A673 (cell line): ENCODE results near the gene VTI1A. TPM values are rescaled to one million over a fixed set of nuclear protein-coding genes. Genes with fewer than 3 reads are reported as not detected.

Experiments used
- BruUV-seq: library from RNA; stranded (reverse); fragments of 400-500 nt; replicated peaks from 2 replicates; lab custom pipeline; 2021; lab: Mats Ljungman, UMichigan
- CTCF ChIA-PET: fragments of 300-600 bp; sonication (Branson Sonifier 250); formaldehyde crosslinking; loops from one replicate; lab custom pipeline; 2022; ENCODE audit warnings: antibody characterized with exemption; lab: Charles Lee
- POLR2A ChIA-PET: fragments of 300-600 bp; sonication (Branson Sonifier 250); formaldehyde crosslinking; loops from one replicate; lab custom pipeline; 2022; ENCODE audit warnings: antibody characterized with exemption; ENCODE audit not compliant: low non-redundant PET; lab: Charles Lee
- DNase-seq: peaks from one replicate; pipeline ENCODE4 v3.0.0-alpha.2; 2015; ENCODE audit warnings: low spot score
- H3K27ac ChIP-seq: fragments of 200-600 bp; sonication (generic); 2 replicates; pipeline ENCODE4 v1.5.1; 2016; ENCODE audit warnings: mixed run types, low read depth, mild to moderate bottlenecking, mixed read lengths, antibody characterized with exemption, low read length; ENCODE audit not compliant: poor library complexity, severe bottlenecking
- H3K27me3 ChIP-seq: fragments of 200-600 bp; sonication (generic); replicated peaks from 2 replicates; pipeline ENCODE4 v1.6.1; 2017; ENCODE audit warnings: mixed run types, low read depth, mild to moderate bottlenecking, mixed read lengths, antibody characterized with exemption, low read length; ENCODE audit not compliant: insufficient read depth, poor library complexity
- H3K36me3 ChIP-seq: fragments of 200-600 bp; sonication (generic); 2 replicates; pipeline ENCODE4 v1.6.1; 2016; ENCODE audit warnings: mixed run types, mild to moderate bottlenecking, mixed read lengths, antibody characterized with exemption, low read length; ENCODE audit not compliant: insufficient read depth, poor library complexity, severe bottlenecking
- H3K4me1 ChIP-seq: fragments of 200-600 bp; sonication (generic); 2 replicates; pipeline ENCODE4 v1.6.1; 2017; ENCODE audit warnings: mixed run types, mild to moderate bottlenecking, mixed read lengths, antibody characterized with exemption, low read length; ENCODE audit not compliant: insufficient read depth, poor library complexity, severe bottlenecking
- H3K4me3 ChIP-seq: fragments of 200-600 bp; sonication (generic); 2 replicates; pipeline ENCODE4 v1.5.1; 2016; ENCODE audit warnings: low read depth, mixed run types, mild to moderate bottlenecking, mixed read lengths, low read length; ENCODE audit not compliant: poor library complexity, severe bottlenecking
- H3K9me3 ChIP-seq: fragments of 200-600 bp; sonication (generic); 2 replicates; pipeline ENCODE4 v1.6.1; 2016; ENCODE audit warnings: mixed run types, low read depth, mild to moderate bottlenecking, mixed read lengths, antibody characterized with exemption, low read length; ENCODE audit not compliant: poor library complexity, severe bottlenecking
- EZH2 ChIP-seq: fragments of 200-600 bp; sonication (generic); IDR thresholded peaks from 2 replicates; pipeline ENCODE4 v1.6.1; 2017; ENCODE audit warnings: borderline replicate concordance, low read depth, mild to moderate bottlenecking, mixed read lengths, antibody characterized with exemption, low read length; ENCODE audit not compliant: poor library complexity, severe bottlenecking
- intact Hi-C: fragments of 100-400 bp; cut with micrococcal nuclease; formaldehyde crosslinking; loops from one replicate; pipeline ENCODE4 v1.10.0; 2022; ENCODE audit not compliant: unreplicated experiment
- total RNA-seq: library from RNA; stranded (reverse); gene quantifications from 2 replicates; pipeline ENCODE4 v1.2.3, GENCODE V29; 2021
- TF ChIP-seq, protein P1 (sequence below): fragments of 300-800, 200-600 bp; sonication (generic); conservative IDR thresholded peaks from 2 replicates; pipeline ENCODE4 v1.5.1; 2017; ENCODE audit warnings: low read depth, mild to moderate bottlenecking, antibody characterized with exemption, low read length, moderate library complexity, mixed read lengths

The VTI1A gene
- total RNA-seq, 1 experiment from 2014 or later: 38.7 TPM

DNA sequence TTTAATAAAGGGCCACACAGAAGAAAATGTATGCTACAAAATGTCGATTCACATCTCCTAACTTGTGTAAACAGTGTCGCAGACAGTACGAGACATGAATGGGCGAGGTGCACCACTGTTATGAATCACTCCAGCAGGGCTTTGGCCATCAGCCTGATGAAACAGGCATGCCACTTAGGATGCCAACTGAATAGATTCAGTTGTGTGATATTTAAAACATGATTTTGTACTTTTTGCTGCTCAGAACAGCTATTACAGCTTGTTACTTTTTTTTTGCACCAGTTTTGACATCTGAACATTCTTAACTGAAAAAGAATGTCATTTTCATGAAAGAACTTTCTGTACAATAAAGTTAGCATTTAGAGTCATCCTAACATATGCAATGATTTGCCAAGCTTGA is 138.1 kb downstream of the VTI1A start:
- BruUV-seq: no TSS peak
- no peaks in the 10 kb centered on the region for H3K4me1 ChIP-seq
- H3K9me3 ChIP-seq: no peaks in the 10 kb centered on the region
- intact Hi-C loops: no loop called here
- CTCF ChIA-PET: no interaction called here
- H3K36me3 ChIP-seq: no peaks in the 10 kb centered on the region
- H3K27me3 ChIP-seq: no peaks in the 10 kb centered on the region
- no peak overlapping the region for H3K4me3 ChIP-seq
- DNase-seq: no peak
- TF ChIP-seq EZH2: no peak
- TF ChIP-seq, protein P1, sequence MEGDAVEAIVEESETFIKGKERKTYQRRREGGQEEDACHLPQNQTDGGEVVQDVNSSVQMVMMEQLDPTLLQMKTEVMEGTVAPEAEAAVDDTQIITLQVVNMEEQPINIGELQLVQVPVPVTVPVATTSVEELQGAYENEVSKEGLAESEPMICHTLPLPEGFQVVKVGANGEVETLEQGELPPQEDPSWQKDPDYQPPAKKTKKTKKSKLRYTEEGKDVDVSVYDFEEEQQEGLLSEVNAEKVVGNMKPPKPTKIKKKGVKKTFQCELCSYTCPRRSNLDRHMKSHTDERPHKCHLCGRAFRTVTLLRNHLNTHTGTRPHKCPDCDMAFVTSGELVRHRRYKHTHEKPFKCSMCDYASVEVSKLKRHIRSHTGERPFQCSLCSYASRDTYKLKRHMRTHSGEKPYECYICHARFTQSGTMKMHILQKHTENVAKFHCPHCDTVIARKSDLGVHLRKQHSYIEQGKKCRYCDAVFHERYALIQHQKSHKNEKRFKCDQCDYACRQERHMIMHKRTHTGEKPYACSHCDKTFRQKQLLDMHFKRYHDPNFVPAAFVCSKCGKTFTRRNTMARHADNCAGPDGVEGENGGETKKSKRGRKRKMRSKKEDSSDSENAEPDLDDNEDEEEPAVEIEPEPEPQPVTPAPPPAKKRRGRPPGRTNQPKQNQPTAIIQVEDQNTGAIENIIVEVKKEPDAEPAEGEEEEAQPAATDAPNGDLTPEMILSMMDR: no peak
- POLR2A ChIA-PET: no interaction called here
- no peak overlapping the region for H3K27ac ChIP-seq

DNA sequence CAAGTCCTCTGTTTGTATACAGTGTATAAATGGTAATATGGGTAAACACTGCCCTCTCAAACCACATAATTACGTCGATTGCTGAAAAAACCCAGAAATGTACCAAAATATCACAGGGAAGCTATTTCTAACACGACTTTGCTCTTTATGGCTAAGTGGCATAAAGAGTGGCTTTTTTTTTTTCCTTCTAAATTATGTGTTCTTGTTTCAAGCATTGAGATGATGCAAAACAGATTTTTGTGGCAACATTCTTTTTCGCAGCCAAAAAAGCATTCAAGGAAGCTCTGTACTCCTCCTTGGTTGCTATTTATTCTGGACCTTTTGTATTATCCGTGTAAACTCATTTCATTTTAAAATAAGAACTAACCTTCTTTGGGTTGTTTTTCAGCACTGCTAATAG is 138.9 kb downstream of the VTI1A start:
- no peak overlapping the region for H3K27ac ChIP-seq
- no peaks in the 10 kb centered on the region for H3K4me1 ChIP-seq
- intact Hi-C loops: no loop called here
- no peak overlapping the region for H3K4me3 ChIP-seq
- CTCF ChIA-PET: no interaction called here
- TF ChIP-seq, protein P1: no peak
- TF ChIP-seq EZH2: no peak
- POLR2A ChIA-PET: no interaction called here
- H3K36me3 ChIP-seq: no peaks in the 10 kb centered on the region
- no TSS peak for BruUV-seq
- DNase-seq: no peak
- no peaks in the 10 kb centered on the region for H3K9me3 ChIP-seq
- H3K27me3 ChIP-seq: no peaks in the 10 kb centered on the region

DNA sequence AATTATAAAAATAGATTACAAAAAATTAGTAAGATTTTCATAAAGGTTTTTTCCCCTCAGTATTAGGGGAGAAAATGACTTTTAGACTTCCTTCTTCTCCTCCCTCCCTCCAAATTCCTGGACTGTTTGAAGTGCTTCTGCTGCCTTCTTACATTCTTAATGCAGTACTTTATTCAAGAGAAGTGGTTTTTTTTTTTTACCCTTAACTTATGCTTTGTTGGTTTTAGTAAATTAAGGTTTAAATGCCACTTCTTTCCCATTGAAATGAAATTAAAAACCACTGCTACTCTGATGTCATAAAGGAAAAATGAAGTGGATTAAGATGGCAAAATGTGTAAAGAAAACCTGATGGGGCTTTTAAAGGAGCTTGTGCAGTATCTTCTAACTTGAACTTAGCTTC is 140.7 kb downstream of the VTI1A start:
- ChIA-PET CTCF (no interaction called here), POLR2A (interaction anchor here (0.7 kb wide), 1 partner anchor 131 kb away, joined by 8 read pairs; no protein-coding TSS in a partner anchor)
- Histone ChIP-seq H3K36me3 (no peaks in the 10 kb centered on the region), H3K4me1 (no peaks in the 10 kb centered on the region), H3K27ac (no peak overlapping the region), H3K4me3 (no peak overlapping the region), H3K27me3 (no peaks in the 10 kb centered on the region), H3K9me3 (no peaks in the 10 kb centered on the region)
- no peak for DNase-seq
- no TSS peak for BruUV-seq
- no peak for TF ChIP-seq EZH2
- TF ChIP-seq, protein P1: no peak
- intact Hi-C loops: no loop called here
